ENCODE results near the gene CCL13. TPM values are rescaled to one million over a fixed set of nuclear protein-coding genes. Genes with fewer than 3 reads are reported as not detected.

CCL13 gene
- total RNA-seq, 1 donor from 2014 or later, result not detected

- H3K4me3 ChIP-seq (ENCODE audit: low read depth, low read length), result no peak overlapping the region
- no peak for TF ChIP-seq CTCF (conservative IDR thresholded peaks at IDR 0.05; ENCODE audit: low read depth, low read length)
- DNase-seq (ENCODE audit: low read depth), result no peak
Observed at GRCh38 chr17:34366529-34367107, 10.3 kb downstream of the CCL13 start.

GRCh38 chr17:34367486-34368195, 11.4 kb downstream of the CCL13 start:
- DNase-seq (ENCODE audit: low read depth), result no peak
- TF ChIP-seq CTCF (conservative IDR thresholded peaks at IDR 0.05; ENCODE audit: low read depth, low read length), result no peak
- H3K4me3 ChIP-seq (ENCODE audit: low read depth, low read length), result no peak overlapping the region

GRCh38 chr17:34368196-34368945, 12.1 kb downstream of the CCL13 start:
- H3K4me3 ChIP-seq (ENCODE audit: low read depth, low read length), result no peak overlapping the region
- no peak for DNase-seq (ENCODE audit: low read depth)
- TF ChIP-seq CTCF (conservative IDR thresholded peaks at IDR 0.05; ENCODE audit: low read depth, low read length), result no peak

- no peak for TF ChIP-seq CTCF (conservative IDR thresholded peaks at IDR 0.05; ENCODE audit: low read depth, low read length)
- DNase-seq (ENCODE audit: low read depth), result no peak
- H3K4me3 ChIP-seq (ENCODE audit: low read depth, low read length), result no peak overlapping the region
Observed at GRCh38 chr17:34368946-34369500, 12.7 kb downstream of the CCL13 start.

- no peak overlapping the region for H3K4me3 ChIP-seq (ENCODE audit: low read depth, low read length)
- no peak for TF ChIP-seq CTCF (conservative IDR thresholded peaks at IDR 0.05; ENCODE audit: low read depth, low read length)
- DNase-seq (ENCODE audit: low read depth), result no peak
Observed at GRCh38 chr17:34369571-34369970, 13.3 kb downstream of the CCL13 start.

GRCh38 chr17:34370376-34370996, 14.2 kb downstream of the CCL13 start:
- no peak for DNase-seq (ENCODE audit: low read depth)
- no peak overlapping the region for H3K4me3 ChIP-seq (ENCODE audit: low read depth, low read length)
- no peak for TF ChIP-seq CTCF (conservative IDR thresholded peaks at IDR 0.05; ENCODE audit: low read depth, low read length)

All from epithelial cell of proximal tubule (primary cell).